AG04449 (cell line): ENCODE data around the gene MOBP.
"Not testable (repeated sequence)": the region's sequence is repeated elsewhere in the genome, so short reads cannot be mapped to it uniquely, and the experiment has no call there.

Experiments used
- CTCF ChIA-PET: fragments of 350-600 bp; formaldehyde crosslinking; extraction: SDS; loops from one replicate; lab custom pipeline; 2021; ENCODE audit warnings: antibody characterized with exemption; lab: Yijun Ruan, JAX
- POLR2A ChIA-PET: fragments of 400-600, 350-600 bp; formaldehyde crosslinking; extraction: SDS; loops from one replicate; lab custom pipeline; 2020; ENCODE audit warnings: antibody characterized with exemption, inconsistent platforms; lab: Yijun Ruan, JAX
- DNase-seq: peaks from one replicate; pipeline ENCODE4 v3.0.0-alpha.2; 2010; ENCODE audit warnings: low read depth, low spot score
- H3K4me3 ChIP-seq: 2 replicates; pipeline ENCODE4 v1.5.1; 2011; ENCODE audit warnings: low read depth, mild to moderate bottlenecking, control low read depth, low read length
- TF ChIP-seq, protein P1 (sequence below): IDR thresholded peaks from one replicate; pipeline ENCODE4 v1.5.1; 2011; ENCODE audit warnings: mild to moderate bottlenecking, moderate library complexity, low read length, control low read depth, inconsistent platforms; ENCODE audit not compliant: insufficient read depth; ENCODE audit errors: missing control alignments

MOBP gene

DNA sequence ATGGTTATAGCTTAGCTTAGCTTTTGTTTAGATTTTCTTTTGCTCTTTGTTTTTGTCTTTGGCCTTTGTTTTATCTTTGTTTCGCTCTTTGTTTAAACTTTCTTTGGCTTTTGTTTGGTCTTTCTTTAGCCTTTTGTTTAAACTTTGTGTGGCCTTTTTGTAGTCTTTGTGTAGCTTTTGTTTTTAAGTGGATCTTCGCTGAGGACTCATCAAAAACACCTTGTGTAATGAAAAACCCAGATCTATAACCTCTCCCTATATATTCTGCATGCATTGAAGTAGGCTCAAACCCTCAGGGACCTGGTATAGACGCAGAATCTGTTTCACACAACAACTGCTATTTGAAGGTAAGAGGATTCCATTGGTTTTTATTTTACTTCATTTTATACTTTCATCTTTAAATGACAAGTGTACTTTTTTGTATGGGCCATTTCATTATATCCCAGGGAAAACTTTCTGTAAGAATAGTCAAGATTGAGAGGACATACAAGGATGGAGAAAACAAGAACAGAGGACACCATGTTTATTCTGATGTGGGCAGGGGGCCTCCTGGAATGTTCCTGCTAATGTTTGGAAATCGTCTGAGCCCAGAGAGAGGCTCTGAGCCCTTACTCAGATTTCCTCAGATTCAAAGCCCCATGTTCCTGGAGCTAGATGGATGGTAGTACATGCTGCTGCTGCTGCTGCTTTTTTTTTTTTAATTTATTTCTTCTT is at the start of gene MOBP:
Gene MOBP, plus strand, starts transcription at position 287 of the 714 bp plus-strand sequence. CDS start 34,390 bp downstream, outside the sequence.
- no peak for DNase-seq
- TF ChIP-seq, protein P1, sequence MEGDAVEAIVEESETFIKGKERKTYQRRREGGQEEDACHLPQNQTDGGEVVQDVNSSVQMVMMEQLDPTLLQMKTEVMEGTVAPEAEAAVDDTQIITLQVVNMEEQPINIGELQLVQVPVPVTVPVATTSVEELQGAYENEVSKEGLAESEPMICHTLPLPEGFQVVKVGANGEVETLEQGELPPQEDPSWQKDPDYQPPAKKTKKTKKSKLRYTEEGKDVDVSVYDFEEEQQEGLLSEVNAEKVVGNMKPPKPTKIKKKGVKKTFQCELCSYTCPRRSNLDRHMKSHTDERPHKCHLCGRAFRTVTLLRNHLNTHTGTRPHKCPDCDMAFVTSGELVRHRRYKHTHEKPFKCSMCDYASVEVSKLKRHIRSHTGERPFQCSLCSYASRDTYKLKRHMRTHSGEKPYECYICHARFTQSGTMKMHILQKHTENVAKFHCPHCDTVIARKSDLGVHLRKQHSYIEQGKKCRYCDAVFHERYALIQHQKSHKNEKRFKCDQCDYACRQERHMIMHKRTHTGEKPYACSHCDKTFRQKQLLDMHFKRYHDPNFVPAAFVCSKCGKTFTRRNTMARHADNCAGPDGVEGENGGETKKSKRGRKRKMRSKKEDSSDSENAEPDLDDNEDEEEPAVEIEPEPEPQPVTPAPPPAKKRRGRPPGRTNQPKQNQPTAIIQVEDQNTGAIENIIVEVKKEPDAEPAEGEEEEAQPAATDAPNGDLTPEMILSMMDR: no peak
- CTCF ChIA-PET: interaction anchor here (1.4 kb wide), 1 partner anchor 20 kb away, joined by 4 read pairs; no protein-coding TSS in a partner anchor
- no peak within 1 kb of the TSS for H3K4me3 ChIP-seq
- POLR2A ChIA-PET: no interaction called here

DNA sequence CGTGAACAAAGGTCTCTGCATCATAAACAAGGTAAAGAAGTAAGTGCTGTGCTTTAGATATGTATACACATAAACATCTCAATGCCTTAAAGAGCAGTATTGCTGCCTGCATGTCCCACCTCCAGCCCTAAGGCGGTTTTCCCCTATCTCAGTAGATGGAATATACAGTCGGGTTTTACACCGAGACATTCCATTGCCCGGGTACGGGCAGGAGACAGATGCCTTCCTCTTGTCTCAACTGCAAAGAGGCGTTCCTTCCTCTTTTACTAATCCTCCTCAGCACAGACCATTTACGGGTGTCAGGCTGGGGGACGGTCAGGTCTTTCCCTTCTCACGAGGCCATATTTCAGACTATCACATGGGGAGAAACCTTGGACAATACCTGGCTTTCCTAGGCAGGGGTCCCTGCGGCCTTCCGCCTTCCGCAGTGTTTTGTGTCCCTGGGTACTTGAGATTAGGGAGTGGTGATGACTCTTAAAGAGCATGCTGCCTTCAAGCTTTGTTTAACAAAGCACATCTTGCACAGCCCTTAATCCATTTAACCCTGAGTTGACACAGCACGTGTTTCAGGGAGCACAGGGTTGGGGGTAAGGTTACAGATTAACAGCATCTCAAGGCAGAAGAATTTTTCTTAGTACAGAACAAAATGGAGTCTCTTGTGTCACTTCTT is 48.8 kb upstream of the MOBP start:
- POLR2A ChIA-PET, DNase-seq, H3K4me3 ChIP-seq: not testable (repeated sequence)
- CTCF ChIA-PET: interaction anchor here (2.4 kb wide), 1 partner anchor 8 kb away, joined by 13 read pairs; no protein-coding TSS in a partner anchor

GRCh38 chr3:39419742-39420315 is 47.7 kb upstream of the MOBP start:
- ChIA-PET POLR2A (no interaction called here), CTCF (interaction anchor here (1.4 to 1.6 kb wide), 2 partner anchors 11 to 26 kb away, joined by 3 to 4 read pairs; no protein-coding TSS in a partner anchor)
- DNase-seq: no peak
- TF ChIP-seq, protein P1: no peak
- H3K4me3 ChIP-seq: no peak overlapping the region

GRCh38 chr3:39420543-39420942 is 46.9 kb upstream of the MOBP start:
- ChIA-PET POLR2A (no interaction called here), CTCF (interaction anchor here (1.4 to 1.6 kb wide), 2 partner anchors 11 to 26 kb away, joined by 3 to 4 read pairs; no protein-coding TSS in a partner anchor)

GRCh38 chr3:39423436-39423970 is 44.0 kb upstream of the MOBP start:
- DNase-seq: no peak
- CTCF ChIA-PET: interaction anchor here (0.9 to 3.8 kb wide), 3 partner anchors 8 to 23 kb away, joined by 3 to 28 read pairs (median 4); no protein-coding TSS in a partner anchor
- POLR2A ChIA-PET: no interaction called here
- H3K4me3 ChIP-seq: no peak overlapping the region
- TF ChIP-seq, protein P1: no peak

More at GRCh38 chr3:39420543-39420942, 46.9 kb upstream of the MOBP start:
- no peak for DNase-seq
- TF ChIP-seq, protein P1: no peak
- no peak overlapping the region for H3K4me3 ChIP-seq

DNA sequence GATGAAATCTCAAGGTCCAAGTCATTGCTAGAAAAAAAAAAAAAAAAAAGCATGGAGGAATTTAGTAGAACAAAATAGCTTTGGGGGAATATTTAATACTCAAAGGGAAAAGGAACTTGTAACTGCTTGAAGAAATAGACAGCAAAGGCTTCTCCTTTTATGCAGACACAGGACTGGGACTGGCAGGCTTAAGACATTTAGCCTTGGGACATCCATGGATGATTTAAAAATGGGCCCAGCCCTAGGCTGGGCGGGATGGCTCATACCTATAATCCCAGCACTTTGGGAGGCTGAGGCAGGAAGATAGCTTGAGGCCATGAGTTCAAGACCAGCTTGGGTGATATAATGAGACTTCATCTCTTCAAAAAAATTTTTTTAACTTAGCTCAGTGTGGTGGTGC is 41.2 kb upstream of the MOBP start:
- TF ChIP-seq, protein P1: no peak
- DNase-seq: no peak
- ChIA-PET CTCF (interaction anchor here (3.7 to 3.8 kb wide), 2 partner anchors 9 to 21 kb away, joined by 13 to 28 read pairs; no protein-coding TSS in a partner anchor), POLR2A (no interaction called here)
- no peak overlapping the region for H3K4me3 ChIP-seq
